ENCODE results near the gene CNTNAP5.

Gene CNTNAP5

GRCh38 chr2:124836416-124836815 lies 811.3 kb downstream of the CNTNAP5 start:
- Histone ChIP-seq H3K9me3 (ENCODE audit: control insufficient read depth, insufficient read depth, low read length) (no peaks in the 10 kb centered on the region), H3K27me3 (ENCODE audit: control insufficient read depth, insufficient read depth, low read length) (no peaks in the 10 kb centered on the region), H3K36me3 (ENCODE audit: control insufficient read depth, insufficient read depth, low read length) (no peaks in the 10 kb centered on the region), H3K4me1 (ENCODE audit: control insufficient read depth, insufficient read depth, low read length) (no peaks in the 10 kb centered on the region), H3K4me3 (ENCODE audit: low read length) (no peak overlapping the region), H3K27ac (ENCODE audit: low read length) (no peak overlapping the region)
- no peak for DNase-seq (ENCODE audit: low read depth, low spot score)
- no CpG with 5 or more reads among the region's 3 CpGs for WGBS (ENCODE audit: insufficient coverage, insufficient read length)

GRCh38 chr2:124837496-124837895 lies 812.4 kb downstream of the CNTNAP5 start:
- WGBS (ENCODE audit: insufficient coverage, insufficient read length): no CpG with 5 or more reads among the region's 2 CpGs
- Histone ChIP-seq H3K27me3 (ENCODE audit: control insufficient read depth, insufficient read depth, low read length) (no peaks in the 10 kb centered on the region), H3K36me3 (ENCODE audit: control insufficient read depth, insufficient read depth, low read length) (no peaks in the 10 kb centered on the region), H3K4me3 (ENCODE audit: low read length) (no peak overlapping the region), H3K9me3 (ENCODE audit: control insufficient read depth, insufficient read depth, low read length) (no peaks in the 10 kb centered on the region), H3K4me1 (ENCODE audit: control insufficient read depth, insufficient read depth, low read length) (no peaks in the 10 kb centered on the region), H3K27ac (ENCODE audit: low read length) (no peak overlapping the region)
- DNase-seq (ENCODE audit: low read depth, low spot score): no peak

GRCh38 chr2:124838406-124838805 lies 813.3 kb downstream of the CNTNAP5 start:
- no peak for DNase-seq (ENCODE audit: low read depth, low spot score)
- Histone ChIP-seq H3K36me3 (ENCODE audit: control insufficient read depth, insufficient read depth, low read length) (no peaks in the 10 kb centered on the region), H3K4me3 (ENCODE audit: low read length) (no peak overlapping the region), H3K27ac (ENCODE audit: low read length) (no peak overlapping the region), H3K4me1 (ENCODE audit: control insufficient read depth, insufficient read depth, low read length) (no peaks in the 10 kb centered on the region), H3K9me3 (ENCODE audit: control insufficient read depth, insufficient read depth, low read length) (no peaks in the 10 kb centered on the region), H3K27me3 (ENCODE audit: control insufficient read depth, insufficient read depth, low read length) (no peaks in the 10 kb centered on the region)
- no CpG with 5 or more reads among the region's 3 CpGs for WGBS (ENCODE audit: insufficient coverage, insufficient read length)

GRCh38 chr2:124867247-124867646 lies 842.2 kb downstream of the CNTNAP5 start:
- no peaks in the 10 kb centered on the region for H3K27me3 ChIP-seq (ENCODE audit: control insufficient read depth, insufficient read depth, low read length)
- H3K36me3 ChIP-seq (ENCODE audit: control insufficient read depth, insufficient read depth, low read length): no peaks in the 10 kb centered on the region
- H3K4me3 ChIP-seq (ENCODE audit: low read length): no peak overlapping the region
- H3K9me3 ChIP-seq (ENCODE audit: control insufficient read depth, insufficient read depth, low read length): no peaks in the 10 kb centered on the region
- no peak for DNase-seq (ENCODE audit: low read depth, low spot score)
- no CpG with 5 or more reads among the region's 3 CpGs for WGBS (ENCODE audit: insufficient coverage, insufficient read length)
- H3K27ac ChIP-seq (ENCODE audit: low read length): no peak overlapping the region
- no peaks in the 10 kb centered on the region for H3K4me1 ChIP-seq (ENCODE audit: control insufficient read depth, insufficient read depth, low read length)

- WGBS (ENCODE audit: insufficient coverage, insufficient read length): no CpG with 5 or more reads among the region's 1 CpG
- Histone ChIP-seq H3K4me1 (ENCODE audit: control insufficient read depth, insufficient read depth, low read length) (no peaks in the 10 kb centered on the region), H3K27ac (ENCODE audit: low read length) (no peak overlapping the region), H3K4me3 (ENCODE audit: low read length) (no peak overlapping the region), H3K9me3 (ENCODE audit: control insufficient read depth, insufficient read depth, low read length) (no peaks in the 10 kb centered on the region), H3K27me3 (ENCODE audit: control insufficient read depth, insufficient read depth, low read length) (no peaks in the 10 kb centered on the region), H3K36me3 (ENCODE audit: control insufficient read depth, insufficient read depth, low read length) (no peaks in the 10 kb centered on the region)
- DNase-seq (ENCODE audit: low read depth, low spot score): no peak
These were observed 849.1 kb downstream of the CNTNAP5 start for GRCh38 chr2:124874219-124874618.

- Histone ChIP-seq H3K4me1 (ENCODE audit: control insufficient read depth, insufficient read depth, low read length) (no peaks in the 10 kb centered on the region), H3K27me3 (ENCODE audit: control insufficient read depth, insufficient read depth, low read length) (no peaks in the 10 kb centered on the region), H3K9me3 (ENCODE audit: control insufficient read depth, insufficient read depth, low read length) (no peaks in the 10 kb centered on the region), H3K36me3 (ENCODE audit: control insufficient read depth, insufficient read depth, low read length) (no peaks in the 10 kb centered on the region), H3K27ac (ENCODE audit: low read length) (no peak overlapping the region), H3K4me3 (ENCODE audit: low read length) (no peak overlapping the region)
- no CpG with 5 or more reads among the region's 1 CpG for WGBS (ENCODE audit: insufficient coverage, insufficient read length)
- no peak for DNase-seq (ENCODE audit: low read depth, low spot score)
These were observed 849.6 kb downstream of the CNTNAP5 start for GRCh38 chr2:124874676-124875075.

- no peaks in the 10 kb centered on the region for H3K36me3 ChIP-seq (ENCODE audit: control insufficient read depth, insufficient read depth, low read length)
- no peak for DNase-seq (ENCODE audit: low read depth, low spot score)
- no peaks in the 10 kb centered on the region for H3K9me3 ChIP-seq (ENCODE audit: control insufficient read depth, insufficient read depth, low read length)
- H3K27ac ChIP-seq (ENCODE audit: low read length): no peak overlapping the region
- no peaks in the 10 kb centered on the region for H3K4me1 ChIP-seq (ENCODE audit: control insufficient read depth, insufficient read depth, low read length)
- no peaks in the 10 kb centered on the region for H3K27me3 ChIP-seq (ENCODE audit: control insufficient read depth, insufficient read depth, low read length)
- H3K4me3 ChIP-seq (ENCODE audit: low read length): no peak overlapping the region
- no CpG with 5 or more reads among the region's 3 CpGs for WGBS (ENCODE audit: insufficient coverage, insufficient read length)
These were observed 850.6 kb downstream of the CNTNAP5 start for GRCh38 chr2:124875627-124876244.

- Histone ChIP-seq H3K36me3 (ENCODE audit: control insufficient read depth, insufficient read depth, low read length) (no peaks in the 10 kb centered on the region), H3K4me3 (ENCODE audit: low read length) (no peak overlapping the region), H3K27me3 (ENCODE audit: control insufficient read depth, insufficient read depth, low read length) (no peaks in the 10 kb centered on the region), H3K4me1 (ENCODE audit: control insufficient read depth, insufficient read depth, low read length) (no peaks in the 10 kb centered on the region), H3K9me3 (ENCODE audit: control insufficient read depth, insufficient read depth, low read length) (no peaks in the 10 kb centered on the region), H3K27ac (ENCODE audit: low read length) (no peak overlapping the region)
- DNase-seq (ENCODE audit: low read depth, low spot score): no peak
- WGBS (ENCODE audit: insufficient coverage, insufficient read length): no CpG with 5 or more reads among the region's 4 CpGs
These were observed 852.1 kb downstream of the CNTNAP5 start for GRCh38 chr2:124877141-124877577.

- no CpG with 5 or more reads among the region's 4 CpGs for WGBS (ENCODE audit: insufficient coverage, insufficient read length)
- Histone ChIP-seq H3K36me3 (ENCODE audit: control insufficient read depth, insufficient read depth, low read length) (no peaks in the 10 kb centered on the region), H3K4me1 (ENCODE audit: control insufficient read depth, insufficient read depth, low read length) (no peaks in the 10 kb centered on the region), H3K9me3 (ENCODE audit: control insufficient read depth, insufficient read depth, low read length) (no peaks in the 10 kb centered on the region), H3K27ac (ENCODE audit: low read length) (no peak overlapping the region), H3K27me3 (ENCODE audit: control insufficient read depth, insufficient read depth, low read length) (no peaks in the 10 kb centered on the region), H3K4me3 (ENCODE audit: low read length) (no peak overlapping the region)
- DNase-seq (ENCODE audit: low read depth, low spot score): no peak
These were observed 854.6 kb downstream of the CNTNAP5 start for GRCh38 chr2:124879640-124880039.

GRCh38 chr2:124880995-124881394 lies 855.9 kb downstream of the CNTNAP5 start:
- DNase-seq (ENCODE audit: low read depth, low spot score): no peak
- Histone ChIP-seq H3K36me3 (ENCODE audit: control insufficient read depth, insufficient read depth, low read length) (no peaks in the 10 kb centered on the region), H3K4me1 (ENCODE audit: control insufficient read depth, insufficient read depth, low read length) (no peaks in the 10 kb centered on the region), H3K9me3 (ENCODE audit: control insufficient read depth, insufficient read depth, low read length) (no peaks in the 10 kb centered on the region), H3K4me3 (ENCODE audit: low read length) (no peak overlapping the region), H3K27me3 (ENCODE audit: control insufficient read depth, insufficient read depth, low read length) (no peaks in the 10 kb centered on the region), H3K27ac (ENCODE audit: low read length) (no peak overlapping the region)
- no CpG with 5 or more reads among the region's 2 CpGs for WGBS (ENCODE audit: insufficient coverage, insufficient read length)

GRCh38 chr2:124882423-124882822 lies 857.3 kb downstream of the CNTNAP5 start:
- H3K27me3 ChIP-seq (ENCODE audit: control insufficient read depth, insufficient read depth, low read length): no peaks in the 10 kb centered on the region
- no CpG with 5 or more reads among the region's 3 CpGs for WGBS (ENCODE audit: insufficient coverage, insufficient read length)
- H3K9me3 ChIP-seq (ENCODE audit: control insufficient read depth, insufficient read depth, low read length): no peaks in the 10 kb centered on the region
- no peak for DNase-seq (ENCODE audit: low read depth, low spot score)
- H3K27ac ChIP-seq (ENCODE audit: low read length): no peak overlapping the region
- H3K4me3 ChIP-seq (ENCODE audit: low read length): no peak overlapping the region
- no peaks in the 10 kb centered on the region for H3K4me1 ChIP-seq (ENCODE audit: control insufficient read depth, insufficient read depth, low read length)
- H3K36me3 ChIP-seq (ENCODE audit: control insufficient read depth, insufficient read depth, low read length): no peaks in the 10 kb centered on the region
